CD14-positive monocyte (primary cell): Measurements from ENCODE around the gene MED31. TPM values are rescaled to one million over a fixed set of nuclear protein-coding genes. Genes with fewer than 3 reads are reported as not detected.
"Not testable (repeated sequence)": the region's sequence is repeated elsewhere in the genome, so short reads cannot be mapped to it uniquely, and the experiment has no call there.

ENCODE experiments used
- DNase-seq, 3 donors: peaks; one replicate each; pipeline ENCODE4 v3.0.0-alpha.2; 2011 to 2022
- H2AFZ ChIP-seq: 2 replicates; pipeline ENCODE4 v1.6.0; 2012; ENCODE audit warnings: mild to moderate bottlenecking, low read depth, low read length, inconsistent platforms; ENCODE audit not compliant: insufficient read depth, poor library complexity, severe bottlenecking
- H3K27ac ChIP-seq, 2 donors: 1 replicate in 1 of 2; 2 replicates in 1 of 2; pipeline ENCODE4 v1.5.1; 2012 to 2013; ENCODE audit warnings: low read length in 2 of 2, control low read depth in 1 of 2, inconsistent platforms in 1 of 2, low read depth in 1 of 2, mild to moderate bottlenecking in 1 of 2
- H3K27me3 ChIP-seq, 2 donors: one replicate each; pipeline versions ENCODE4 v1.6.0 to v1.6.1; 2011 to 2013; ENCODE audit warnings: low read length in 2 of 2; ENCODE audit not compliant: control insufficient read depth in 2 of 2, insufficient read depth in 2 of 2
- H3K36me3 ChIP-seq, 2 donors: replicated peaks in 1 of 2; 1 replicate in 1 of 2; 2 replicates in 1 of 2; pipeline versions ENCODE4 v1.5.1 to v1.6.1; 2012 to 2013; ENCODE audit warnings: low read length in 2 of 2, control low read depth in 1 of 2, inconsistent platforms in 1 of 2, mild to moderate bottlenecking in 1 of 2; ENCODE audit not compliant: insufficient read depth in 2 of 2, control insufficient read depth in 1 of 2
- H3K4me1 ChIP-seq, 2 donors: 1 replicate in 1 of 2; 2 replicates in 1 of 2; pipeline versions ENCODE4 v1.5.1 to v1.6.1; 2012 to 2013; ENCODE audit warnings: low read length in 2 of 2, control low read depth in 1 of 2, inconsistent platforms in 1 of 2, mild to moderate bottlenecking in 1 of 2, moderate library complexity in 1 of 2; ENCODE audit not compliant: insufficient read depth in 2 of 2, control insufficient read depth in 1 of 2
- H3K4me2 ChIP-seq: replicated peaks from 2 replicates; pipeline ENCODE3; 2012; ENCODE audit warnings: low read length, moderate library complexity, mild to moderate bottlenecking; ENCODE audit not compliant: poor library complexity, severe bottlenecking; ENCODE audit errors: extremely low read depth
- H3K4me3 ChIP-seq, 3 experiments: fragments of 200-600 bp in 1 of 3; sonication (generic) in 1 of 3; replicated peaks in 1 of 3; 1 replicate in 2 of 3; 2 replicates in 1 of 3; pipeline ENCODE4 v1.5.1; 2011 to 2013; ENCODE audit warnings: low read length in 3 of 3, mild to moderate bottlenecking in 3 of 3, control low read depth in 2 of 3, low read depth in 2 of 3, inconsistent platforms in 1 of 3, moderate library complexity in 1 of 3
- H3K79me2 ChIP-seq: 2 replicates; pipeline ENCODE4 v1.6.0; 2012; ENCODE audit warnings: mild to moderate bottlenecking, control low read depth, inconsistent platforms, low read length, moderate library complexity; ENCODE audit not compliant: insufficient read depth
- H3K9ac ChIP-seq: 2 replicates; pipeline ENCODE4 v1.6.0; 2017; ENCODE audit warnings: low read length, mild to moderate bottlenecking; ENCODE audit not compliant: insufficient read depth, poor library complexity, severe bottlenecking
- H3K9me3 ChIP-seq, 2 donors: replicated peaks in 1 of 2; 1 replicate in 1 of 2; 2 replicates in 1 of 2; pipeline versions ENCODE4 v1.5.1 to v1.6.1; 2012 to 2013; ENCODE audit warnings: low read length in 2 of 2, control low read depth in 1 of 2; ENCODE audit not compliant: control insufficient read depth in 1 of 2, insufficient read depth in 1 of 2
- H4K20me1 ChIP-seq: 2 replicates; pipeline ENCODE4 v1.6.0; 2012; ENCODE audit warnings: mild to moderate bottlenecking, low read length, control low read depth, moderate library complexity; ENCODE audit not compliant: insufficient read depth
- H3K27ac Mint-ChIP-seq, 7 donors: one replicate each; pipeline ENCODE4 v1.8.0; 2020; ENCODE audit warnings: mild to moderate bottlenecking in 7 of 7, mixed read lengths in 7 of 7, moderate library complexity in 6 of 7, inconsistent platforms in 2 of 7
- H3K27me3 Mint-ChIP-seq, 3 donors: one replicate each; pipeline ENCODE4 v1.8.0; 2021 to 2022; ENCODE audit warnings: low read depth in 3 of 3, mild to moderate bottlenecking in 3 of 3, mixed read lengths in 3 of 3, moderate library complexity in 3 of 3, inconsistent platforms in 1 of 3
- H3K36me3 Mint-ChIP-seq, 2 donors: one replicate each; pipeline ENCODE4 v1.8.0; 2020; ENCODE audit warnings: mixed read lengths in 2 of 2, inconsistent platforms in 1 of 2, mild to moderate bottlenecking in 1 of 2
- H3K4me1 Mint-ChIP-seq: one replicate; pipeline ENCODE4 v1.8.0; 2020; ENCODE audit warnings: mild to moderate bottlenecking, mixed read lengths
- H3K4me3 Mint-ChIP-seq, 2 donors: one replicate each; pipeline ENCODE4 v1.8.0; 2020; ENCODE audit warnings: mild to moderate bottlenecking in 2 of 2, mixed read lengths in 2 of 2, moderate library complexity in 1 of 2
- H3K9me3 Mint-ChIP-seq, 7 donors: one replicate each; pipeline ENCODE4 v1.8.0; 2020 to 2022; ENCODE audit warnings: mixed read lengths in 7 of 7, mild to moderate bottlenecking in 6 of 7, moderate library complexity in 6 of 7, inconsistent platforms in 2 of 7
- WGBS: methylation state at CpG from one replicate; pipeline ENCODE4 v1.1.5; 2013; ENCODE audit warnings: missing lambda C conversion rate; ENCODE audit not compliant: insufficient coverage; 5-methylcytosine and 5-hydroxymethylcytosine counted together
- intact Hi-C, 2 donors: fragments of 100-400 bp; cut with micrococcal nuclease; formaldehyde crosslinking; loops; one replicate each; pipeline versions ENCODE4 v1.15.0 to v1.15.1; 2023
- polyA plus RNA-seq, 3 donors: library from polyadenylated mRNA; depleted of rRNA in 1 of 3; unstranded in 2 of 3; stranded (reverse) in 1 of 3; fragments of 300-500 nt in 2 of 3; fragments of >200 nt in 1 of 3; fragmentation: Illumina TruSeq in 2 of 3; gene quantifications; 1 replicate in 2 of 3; 2 replicates in 1 of 3; pipeline ENCODE4 v1.2.3, GENCODE V29; 2012 to 2021
- TF ChIP-seq, protein P1 (sequence below): fragments of 200-600 bp; IDR thresholded peaks from one replicate; pipeline ENCODE4 v1.8.0; 2022; ENCODE audit warnings: antibody characterized with exemption, mild to moderate bottlenecking

The MED31 gene
- polyA plus RNA-seq, 3 donors: 6.8 to 38.2 (median 33.6) TPM

DNA sequence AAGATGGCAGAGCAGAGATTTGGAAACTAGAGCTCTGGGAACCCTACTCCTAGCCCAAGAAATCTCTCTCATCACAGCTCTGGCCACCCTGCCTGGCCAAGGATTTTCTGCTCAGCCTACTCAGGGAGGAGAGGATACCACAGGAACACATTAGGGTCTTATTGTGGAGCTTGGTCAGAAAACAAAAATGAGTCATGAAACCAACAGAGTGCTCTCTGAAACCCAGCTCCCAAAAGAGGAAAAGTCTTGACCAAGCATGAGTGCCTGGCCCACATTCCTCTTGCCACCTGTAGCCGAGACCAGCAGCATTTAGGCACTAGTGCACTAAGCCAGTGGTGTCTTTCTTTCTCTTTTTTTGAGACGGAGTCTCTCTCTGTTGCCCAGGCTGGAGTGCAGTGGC is 43.6 kb upstream of the MED31 start:
- Mint-ChIP-seq H3K36me3 (no peaks in the 10 kb centered on the region), H3K27me3 (peaks cover 20 to 28% (median 23%) of the 10 kb centered on the region in 3 donors), H3K4me1 (no peaks in the 10 kb centered on the region), H3K27ac (no peak overlapping the region), H3K4me3 (no peak overlapping the region), H3K9me3 (no peaks in the 10 kb centered on the region)
- 96% methylated on average over 2 of the region's 2 CpGs for WGBS
- no peak overlapping the region for H3K27ac ChIP-seq
- no peak overlapping the region for H3K4me2 ChIP-seq
- peaks cover 0 to 7% of the 10 kb centered on the region in 2 donors for H3K27me3 ChIP-seq
- H3K79me2 ChIP-seq: no peaks in the 10 kb centered on the region
- intact Hi-C loops: no loop called here
- H3K9ac ChIP-seq: no peak overlapping the region
- TF ChIP-seq, protein P1, sequence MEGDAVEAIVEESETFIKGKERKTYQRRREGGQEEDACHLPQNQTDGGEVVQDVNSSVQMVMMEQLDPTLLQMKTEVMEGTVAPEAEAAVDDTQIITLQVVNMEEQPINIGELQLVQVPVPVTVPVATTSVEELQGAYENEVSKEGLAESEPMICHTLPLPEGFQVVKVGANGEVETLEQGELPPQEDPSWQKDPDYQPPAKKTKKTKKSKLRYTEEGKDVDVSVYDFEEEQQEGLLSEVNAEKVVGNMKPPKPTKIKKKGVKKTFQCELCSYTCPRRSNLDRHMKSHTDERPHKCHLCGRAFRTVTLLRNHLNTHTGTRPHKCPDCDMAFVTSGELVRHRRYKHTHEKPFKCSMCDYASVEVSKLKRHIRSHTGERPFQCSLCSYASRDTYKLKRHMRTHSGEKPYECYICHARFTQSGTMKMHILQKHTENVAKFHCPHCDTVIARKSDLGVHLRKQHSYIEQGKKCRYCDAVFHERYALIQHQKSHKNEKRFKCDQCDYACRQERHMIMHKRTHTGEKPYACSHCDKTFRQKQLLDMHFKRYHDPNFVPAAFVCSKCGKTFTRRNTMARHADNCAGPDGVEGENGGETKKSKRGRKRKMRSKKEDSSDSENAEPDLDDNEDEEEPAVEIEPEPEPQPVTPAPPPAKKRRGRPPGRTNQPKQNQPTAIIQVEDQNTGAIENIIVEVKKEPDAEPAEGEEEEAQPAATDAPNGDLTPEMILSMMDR: no peak
- no peak overlapping the region for H2AFZ ChIP-seq
- H3K36me3 ChIP-seq: no peaks in the 10 kb centered on the region
- no peak overlapping the region for H3K4me3 ChIP-seq
- no peaks in the 10 kb centered on the region for H4K20me1 ChIP-seq
- no peaks in the 10 kb centered on the region for H3K4me1 ChIP-seq
- H3K9me3 ChIP-seq: no peaks in the 10 kb centered on the region
- no peak for DNase-seq

DNA sequence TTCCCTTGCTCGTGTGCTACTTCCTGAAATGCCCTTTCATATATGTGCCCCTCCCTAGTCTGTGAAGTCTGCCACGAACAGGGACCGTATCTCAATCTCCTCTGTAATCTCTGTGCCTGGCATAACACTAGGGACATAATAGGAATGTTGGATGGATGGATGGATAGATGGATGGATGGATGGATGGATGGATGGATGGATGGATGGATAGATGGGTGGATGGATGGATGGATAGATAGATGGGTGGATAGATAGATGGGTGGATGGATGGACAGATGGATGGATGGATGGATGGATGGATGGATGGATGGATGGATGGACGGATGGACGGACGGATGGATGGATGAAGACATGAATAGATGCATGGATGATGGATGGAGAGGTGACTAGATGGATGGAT is 40.6 kb upstream of the MED31 start:
- H2AFZ ChIP-seq, H3K36me3 ChIP-seq, H3K4me2 ChIP-seq, H3K4me1 Mint-ChIP-seq, H3K4me3 Mint-ChIP-seq, H3K79me2 ChIP-seq, H3K36me3 Mint-ChIP-seq, H4K20me1 ChIP-seq, H3K27ac Mint-ChIP-seq, H3K27me3 ChIP-seq, H3K9me3 Mint-ChIP-seq, H3K27ac ChIP-seq, H3K9me3 ChIP-seq, H3K9ac ChIP-seq, intact Hi-C loops, DNase-seq, H3K4me3 ChIP-seq, H3K4me1 ChIP-seq: not testable (repeated sequence)
- 100% methylated on average over 1 of the region's 6 CpGs for WGBS
- H3K27me3 Mint-ChIP-seq: peaks cover 25 to 35% (median 32%) of the 10 kb centered on the region in 3 donors
